ENCODE data around the gene FITM2. TPM values are rescaled to one million over a fixed set of nuclear protein-coding genes. Genes with fewer than 3 reads are reported as not detected.

Gene FITM2
- total RNA-seq, 1 donor from 2014 or later: 4.5 TPM

DNA sequence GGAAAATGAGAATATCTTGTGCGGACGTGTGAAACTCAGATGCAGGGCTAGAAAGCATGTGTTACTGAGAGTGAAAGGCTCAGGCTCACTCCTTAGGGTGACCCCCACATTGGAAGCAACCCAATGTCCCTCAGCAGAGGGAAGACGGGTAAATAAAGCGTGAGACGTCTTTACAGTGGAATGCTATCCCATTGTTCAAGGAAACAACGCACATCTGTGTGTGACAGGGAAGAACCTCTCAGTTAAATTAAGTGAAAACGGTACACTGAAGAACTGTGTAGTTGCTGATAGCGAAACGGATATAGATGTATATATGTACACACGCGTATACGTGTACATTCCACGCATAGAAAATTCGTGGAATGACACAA, 45.3 kb upstream of the FITM2 start:
- FAIRE-seq (no peak), DNase-seq (ENCODE audit: low read depth) (no peak)
- no peaks in the 10 kb centered on the region for H3K36me3 ChIP-seq (ENCODE audit: control insufficient read depth, insufficient read depth, low read length)
- no peak overlapping the region for H3K4me3 ChIP-seq (ENCODE audit: low read depth, low read length)
- H3K27me3 ChIP-seq (ENCODE audit: control insufficient read depth, insufficient read depth, low read length): peaks cover 12% of the 10 kb centered on the region
- no peak for TF ChIP-seq CTCF (IDR thresholded peaks at IDR 0.05; ENCODE audit: insufficient read depth, low read length, severe bottlenecking)

DNA sequence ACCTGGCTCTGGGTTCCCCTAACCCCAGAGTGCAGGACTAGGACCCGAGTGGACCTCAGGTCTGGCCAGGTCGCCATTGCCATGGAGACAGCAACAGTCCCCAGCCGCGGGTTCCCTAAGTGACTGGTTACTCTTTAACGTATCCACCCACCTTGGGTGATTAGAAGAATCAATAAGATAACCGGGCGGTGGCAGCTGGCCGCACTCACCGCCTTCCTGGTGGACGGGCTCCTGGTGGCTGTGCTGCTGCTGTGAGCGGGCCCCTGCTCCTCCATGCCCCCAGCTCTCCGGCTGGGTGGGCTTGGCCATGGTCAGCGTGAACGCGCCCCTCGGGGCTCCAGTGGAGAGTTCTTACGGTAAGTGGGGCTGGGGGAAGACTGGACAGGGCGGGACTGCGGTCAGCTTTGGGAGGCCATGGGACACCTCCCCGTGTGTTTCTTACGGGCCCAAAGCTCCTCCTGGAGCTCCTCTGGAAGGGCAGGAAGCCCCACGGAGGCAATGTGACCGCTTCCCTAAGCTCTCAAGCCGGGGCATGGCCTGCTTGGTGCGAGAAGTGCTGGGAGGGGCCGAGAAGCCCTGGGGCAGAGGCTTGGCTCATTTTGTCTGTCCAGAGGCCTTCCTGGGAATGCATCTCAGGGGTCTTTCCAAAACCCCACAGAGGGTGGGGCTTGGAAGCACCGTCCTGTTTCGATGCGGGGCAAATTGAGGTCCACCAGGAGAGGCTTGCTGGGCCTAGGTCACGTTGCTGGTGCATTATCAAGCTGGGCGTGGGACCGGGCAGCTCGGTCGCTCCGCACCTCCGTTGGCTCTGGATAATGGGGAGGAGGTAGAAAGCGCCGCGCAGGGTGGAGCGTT, 44.7 kb upstream of the FITM2 start, which contains the start of gene HNF4A:
HNF4A (plus strand) TSS at position 202 of the 855 bp plus-strand sequence; CDS start at position 308, 106 bp downstream.
- Histone ChIP-seq H3K27me3 (ENCODE audit: control insufficient read depth, insufficient read depth, low read length) (peaks cover 12% of the 10 kb centered on the region), H3K4me3 (ENCODE audit: low read depth, low read length) (no peak within 1 kb of the TSS), H3K36me3 (ENCODE audit: control insufficient read depth, insufficient read depth, low read length) (no peaks in the 10 kb centered on the region)
- TF ChIP-seq CTCF (IDR thresholded peaks at IDR 0.05; ENCODE audit: insufficient read depth, low read length, severe bottlenecking): no peak
- DNase-seq (ENCODE audit: low read depth): no peak
- no peak for FAIRE-seq

DNA sequence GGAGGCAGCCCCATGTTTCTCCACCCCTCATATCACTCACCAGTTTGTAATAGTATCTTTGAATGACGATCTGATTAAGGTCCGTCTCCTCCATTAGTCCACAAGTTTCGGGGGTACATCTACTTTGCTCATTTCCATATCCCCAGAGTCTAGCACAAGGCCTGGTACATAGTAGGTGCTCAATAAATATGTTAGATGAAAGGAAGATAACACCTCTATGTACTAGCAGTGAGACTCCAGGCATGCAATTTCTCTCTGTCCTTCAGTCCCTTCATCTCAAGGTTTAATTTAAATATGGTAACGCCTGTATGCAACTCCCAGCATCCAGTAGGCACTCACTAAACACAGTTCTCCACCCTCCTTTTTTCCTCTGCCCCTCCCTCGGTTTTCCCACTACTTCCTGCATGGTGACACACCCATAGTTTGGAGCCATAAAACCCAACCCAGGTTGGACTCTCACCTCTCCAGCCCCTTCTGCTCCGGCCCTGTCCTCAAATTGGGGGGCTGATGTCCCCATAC, 44.0 kb upstream of the FITM2 start:
- DNase-seq (ENCODE audit: low read depth): no peak
- H3K36me3 ChIP-seq (ENCODE audit: control insufficient read depth, insufficient read depth, low read length): no peaks in the 10 kb centered on the region
- peaks cover 12% of the 10 kb centered on the region for H3K27me3 ChIP-seq (ENCODE audit: control insufficient read depth, insufficient read depth, low read length)
- no peak for TF ChIP-seq CTCF (IDR thresholded peaks at IDR 0.05; ENCODE audit: insufficient read depth, low read length, severe bottlenecking)
- no peak for FAIRE-seq
- H3K4me3 ChIP-seq (ENCODE audit: low read depth, low read length): no peak overlapping the region

GRCh38 chr20:44350567-44350966, 39.6 kb upstream of the FITM2 start:
- Histone ChIP-seq H3K4me3 (ENCODE audit: low read depth, low read length) (no peak overlapping the region), H3K36me3 (ENCODE audit: control insufficient read depth, insufficient read depth, low read length) (no peaks in the 10 kb centered on the region), H3K27me3 (ENCODE audit: control insufficient read depth, insufficient read depth, low read length) (no peaks in the 10 kb centered on the region)
- no peak for TF ChIP-seq CTCF (IDR thresholded peaks at IDR 0.05; ENCODE audit: insufficient read depth, low read length, severe bottlenecking)
- no peak for FAIRE-seq
- no peak for DNase-seq (ENCODE audit: low read depth)

DNA sequence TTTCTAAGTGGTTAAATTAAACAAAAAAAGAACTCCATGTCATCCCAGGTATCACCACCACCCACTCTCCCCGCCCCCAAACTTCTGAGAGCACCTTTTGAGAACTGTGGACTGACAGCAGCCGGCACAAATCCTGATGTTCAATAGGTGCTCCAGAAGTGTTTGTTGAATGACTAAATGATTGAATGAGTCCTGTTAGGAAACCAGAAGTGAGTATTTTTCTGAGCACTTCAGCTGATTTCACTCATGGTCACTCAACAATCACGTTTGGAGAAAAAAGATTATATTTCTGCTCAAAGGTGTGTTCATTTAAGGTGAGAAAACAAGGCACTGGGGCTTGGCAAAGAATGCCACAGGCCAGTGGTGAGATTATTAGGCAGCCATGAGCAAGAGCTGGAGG, 38.3 kb upstream of the FITM2 start:
- FAIRE-seq (no peak), DNase-seq (ENCODE audit: low read depth) (no peak)
- no peak overlapping the region for H3K4me3 ChIP-seq (ENCODE audit: low read depth, low read length)
- H3K27me3 ChIP-seq (ENCODE audit: control insufficient read depth, insufficient read depth, low read length): no peaks in the 10 kb centered on the region
- H3K36me3 ChIP-seq (ENCODE audit: control insufficient read depth, insufficient read depth, low read length): no peaks in the 10 kb centered on the region
- no peak for TF ChIP-seq CTCF (IDR thresholded peaks at IDR 0.05; ENCODE audit: insufficient read depth, low read length, severe bottlenecking)
